Trophoblast cell (in vitro differentiated cells and primary cell): ENCODE data around the gene TNS4.

Source experiments
- DNase-seq, 2 donors: peaks; one replicate each; pipeline ENCODE4 v3.0.0-alpha.2; 2016
- H2AFZ ChIP-seq: 2 replicates; pipeline ENCODE4 v1.6.1; 2013; ENCODE audit warnings: low read length, moderate library complexity, mild to moderate bottlenecking; ENCODE audit not compliant: insufficient read depth, poor library complexity
- H2AK5ac ChIP-seq: 2 replicates; pipeline ENCODE4 v1.6.1; 2013; ENCODE audit warnings: mild to moderate bottlenecking, low read length
- H2BK120ac ChIP-seq: 2 replicates; pipeline ENCODE4 v1.6.1; 2013; ENCODE audit warnings: low read length, mild to moderate bottlenecking, moderate library complexity; ENCODE audit not compliant: insufficient read depth, poor library complexity
- H2BK12ac ChIP-seq: 2 replicates; pipeline ENCODE4 v1.6.1; 2013; ENCODE audit warnings: mild to moderate bottlenecking, low read length, moderate library complexity
- H2BK5ac ChIP-seq: 2 replicates; pipeline ENCODE4 v1.6.1; 2013; ENCODE audit warnings: low read length, low read depth, moderate library complexity, mild to moderate bottlenecking; ENCODE audit not compliant: poor library complexity
- H3K14ac ChIP-seq: 2 replicates; pipeline ENCODE4 v1.6.1; 2013; ENCODE audit warnings: mild to moderate bottlenecking, low read length
- H3K18ac ChIP-seq: 2 replicates; pipeline ENCODE4 v1.6.1; 2013; ENCODE audit warnings: mild to moderate bottlenecking, low read length
- H3K23ac ChIP-seq: 2 replicates; pipeline ENCODE4 v1.6.1; 2013; ENCODE audit warnings: low read length
- H3K27ac ChIP-seq: 2 replicates; pipeline ENCODE4 v1.5.1; 2013; ENCODE audit warnings: low read depth, mild to moderate bottlenecking, inconsistent platforms, low read length, moderate library complexity
- H3K27me3 ChIP-seq: 2 replicates; pipeline ENCODE4 v1.6.1; 2013; ENCODE audit warnings: inconsistent platforms, mild to moderate bottlenecking, low read length, moderate library complexity; ENCODE audit not compliant: insufficient read depth
- H3K36me3 ChIP-seq, 2 experiments: 1 replicate in 1 of 2; 2 replicates in 1 of 2; pipeline ENCODE4 v1.6.1; 2013; ENCODE audit warnings: low read length in 2 of 2, mild to moderate bottlenecking in 2 of 2, moderate library complexity in 1 of 2; ENCODE audit not compliant: insufficient read depth in 2 of 2, control insufficient read depth in 1 of 2
- H3K4ac ChIP-seq: 2 replicates; pipeline ENCODE4 v1.6.1; 2013; ENCODE audit warnings: low read depth, mild to moderate bottlenecking, low read length, moderate library complexity
- H3K4me1 ChIP-seq, 2 experiments: 1 replicate in 1 of 2; 2 replicates in 1 of 2; pipeline ENCODE4 v1.6.1; 2013; ENCODE audit warnings: low read length in 2 of 2, mild to moderate bottlenecking in 2 of 2, moderate library complexity in 1 of 2; ENCODE audit not compliant: insufficient read depth in 2 of 2, control insufficient read depth in 1 of 2
- H3K4me2 ChIP-seq: 2 replicates; pipeline ENCODE4 v1.6.1; 2013; ENCODE audit warnings: inconsistent platforms, mild to moderate bottlenecking, low read length, moderate library complexity
- H3K4me3 ChIP-seq: 2 replicates; pipeline ENCODE4 v1.5.1; 2013; ENCODE audit warnings: mild to moderate bottlenecking, low read depth, low read length, inconsistent platforms
- H3K79me1 ChIP-seq: one replicate; pipeline ENCODE4 v1.6.1; 2013; ENCODE audit warnings: low read length
- H3K79me2 ChIP-seq: 2 replicates; pipeline ENCODE4 v1.6.1; 2013; ENCODE audit warnings: low read length, mild to moderate bottlenecking; ENCODE audit not compliant: control insufficient read depth, insufficient read depth, poor library complexity
- H3K9ac ChIP-seq: 2 replicates; pipeline ENCODE4 v1.6.1; 2013; ENCODE audit warnings: mild to moderate bottlenecking, low read length
- H3K9me3 ChIP-seq: 2 replicates; pipeline ENCODE4 v1.6.1; 2013; ENCODE audit warnings: low read depth, mild to moderate bottlenecking, control low read depth, inconsistent platforms, low read length; ENCODE audit not compliant: insufficient read depth
- H4K12ac ChIP-seq: 2 replicates; pipeline ENCODE4 v1.6.1; 2013; ENCODE audit warnings: low read depth, mild to moderate bottlenecking, low read length, moderate library complexity
- H4K8ac ChIP-seq: 2 replicates; pipeline ENCODE4 v1.6.1; 2013; ENCODE audit warnings: low read depth, mild to moderate bottlenecking, low read length, moderate library complexity
- H4K91ac ChIP-seq: one replicate; pipeline ENCODE4 v1.6.1; 2013; ENCODE audit warnings: low read depth, mild to moderate bottlenecking, low read length, moderate library complexity
- WGBS: extraction: QIAGEN DNeasy Blood & Tissue Kit; methylation state at CpG from one replicate; pipeline ENCODE4 v1.1.7; 2013; ENCODE audit warnings: missing lambda C conversion rate; ENCODE audit not compliant: insufficient read length, insufficient coverage; ENCODE audit errors: extremely low coverage; 5-methylcytosine and 5-hydroxymethylcytosine counted together

TNS4 gene

GRCh38 chr17:40506786-40507185, 5.4 kb upstream of the TNS4 start:
- Histone ChIP-seq H2BK120ac (no peak overlapping the region), H3K14ac (no peak overlapping the region), H3K9me3 (no peaks in the 10 kb centered on the region), H2AK5ac (no peak overlapping the region), H3K79me1 (peaks cover 2% of the 10 kb centered on the region), H4K91ac (no peak overlapping the region), H3K27me3 (no peaks in the 10 kb centered on the region), H3K18ac (no peak overlapping the region), H4K12ac (no peak overlapping the region), H2BK5ac (no peak overlapping the region), H3K36me3 (no peaks in the 10 kb centered on the region), H3K27ac (no peak overlapping the region), H4K8ac (no peak overlapping the region), H2AFZ (no peak overlapping the region), H3K4me2 (no peak overlapping the region), H3K4me3 (no peak overlapping the region), H3K9ac (no peak overlapping the region), H2BK12ac (no peak overlapping the region), H3K4me1 (peaks cover 10 to 11% of the 10 kb centered on the region in 2 experiments), H3K79me2 (no peaks in the 10 kb centered on the region), H3K23ac (no peak overlapping the region), H3K4ac (no peak overlapping the region)
- no CpG with 5 or more reads among the region's 5 CpGs for WGBS
- DNase-seq: no peak

DNA sequence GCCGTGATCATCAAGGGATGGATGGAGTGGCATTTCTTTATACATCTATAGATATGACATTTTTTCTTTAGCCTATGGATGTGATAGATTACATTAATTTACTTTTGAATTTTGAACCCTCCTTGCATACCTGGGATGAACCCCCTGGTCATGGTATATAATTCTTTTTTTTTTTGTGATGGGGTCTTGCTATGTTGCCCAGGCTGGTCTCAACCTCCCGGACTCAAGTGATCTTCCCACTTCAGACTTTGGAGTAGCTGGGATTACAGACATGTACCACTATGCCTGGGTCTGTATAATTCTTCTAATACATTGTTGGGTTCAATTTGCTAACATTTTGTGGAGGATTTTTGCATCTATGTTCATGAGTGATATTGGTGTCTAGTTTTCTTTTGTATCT, 1.7 kb upstream of the TNS4 start:
- Histone ChIP-seq H3K27ac (no peak overlapping the region), H3K4me2 (no peak overlapping the region), H2AFZ (no peak overlapping the region), H2BK12ac (no peak overlapping the region), H3K9me3 (no peaks in the 10 kb centered on the region), H3K9ac (no peak overlapping the region), H2AK5ac (no peak overlapping the region), H3K23ac (no peak overlapping the region), H3K4ac (no peak overlapping the region), H3K18ac (no peak overlapping the region), H3K79me1 (peaks cover 8% of the 10 kb centered on the region), H3K79me2 (no peaks in the 10 kb centered on the region), H4K12ac (no peak overlapping the region), H2BK120ac (no peak overlapping the region), H4K91ac (no peak overlapping the region), H3K14ac (no peak overlapping the region), H3K4me1 (peaks cover 8 to 12% of the 10 kb centered on the region in 2 experiments), H3K27me3 (no peaks in the 10 kb centered on the region), H4K8ac (no peak overlapping the region), H2BK5ac (no peak overlapping the region), H3K36me3 (no peaks in the 10 kb centered on the region), H3K4me3 (no peak overlapping the region)
- WGBS: no CpG with 5 or more reads among the region's 2 CpGs
- no peak for DNase-seq

GRCh38 chr17:40502716-40503115, 1.3 kb upstream of the TNS4 start:
- DNase-seq: no peak
- Histone ChIP-seq H2BK12ac (no peak overlapping the region), H4K8ac (no peak overlapping the region), H3K4ac (no peak overlapping the region), H3K27ac (no peak overlapping the region), H4K12ac (no peak overlapping the region), H3K27me3 (no peaks in the 10 kb centered on the region), H3K4me1 (peaks cover 11 to 12% of the 10 kb centered on the region in 2 experiments), H3K23ac (no peak overlapping the region), H3K36me3 (no peaks in the 10 kb centered on the region), H3K79me1 (peaks cover 8% of the 10 kb centered on the region), H2BK5ac (no peak overlapping the region), H3K4me2 (no peak overlapping the region), H3K4me3 (no peak overlapping the region), H3K9ac (no peak overlapping the region), H3K79me2 (no peaks in the 10 kb centered on the region), H3K14ac (no peak overlapping the region), H3K18ac (no peak overlapping the region), H3K9me3 (no peaks in the 10 kb centered on the region), H2AK5ac (no peak overlapping the region), H2AFZ (no peak overlapping the region), H2BK120ac (no peak overlapping the region), H4K91ac (no peak overlapping the region)
- WGBS: no CpG with 5 or more reads among the region's 5 CpGs

DNA sequence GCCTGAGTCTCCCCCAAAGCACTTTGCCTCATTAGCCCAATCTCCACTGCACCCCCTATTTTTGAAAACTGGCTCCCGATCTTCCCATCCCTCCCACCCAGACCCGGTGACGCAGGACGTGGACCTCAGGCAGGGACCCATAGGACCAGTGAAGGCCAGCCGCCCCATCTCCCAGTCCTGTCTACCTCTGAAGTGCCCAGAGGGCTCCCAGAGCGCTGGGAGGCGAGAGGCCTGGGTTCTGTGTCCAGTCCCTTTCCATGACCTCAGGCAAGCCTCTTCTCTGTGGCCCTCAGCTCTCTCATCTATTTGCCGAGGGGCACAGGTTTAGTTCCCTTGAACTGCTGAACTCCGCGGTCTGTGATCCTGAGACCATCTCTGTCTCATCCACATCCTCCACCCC, 714 bp downstream of the TNS4 start:
- Histone ChIP-seq H2BK5ac (no peak overlapping the region), H2BK120ac (peak overlapping the region; percentile 58), H3K79me2 (no peaks in the 10 kb centered on the region), H2AFZ (no peak overlapping the region), H3K4me1 (peaks cover 13 to 14% of the 10 kb centered on the region in 2 experiments), H3K18ac (no peak overlapping the region), H4K12ac (no peak overlapping the region), H2AK5ac (no peak overlapping the region), H3K27ac (no peak overlapping the region), H4K91ac (peak overlapping the region; percentile 33), H3K9ac (no peak overlapping the region), H3K4ac (no peak overlapping the region), H3K36me3 (no peaks in the 10 kb centered on the region), H3K79me1 (peaks cover 8% of the 10 kb centered on the region), H2BK12ac (peak overlapping the region; percentile 37), H3K27me3 (no peaks in the 10 kb centered on the region), H4K8ac (no peak overlapping the region), H3K9me3 (no peaks in the 10 kb centered on the region), H3K4me3 (no peak overlapping the region), H3K14ac (no peak overlapping the region), H3K23ac (no peak overlapping the region), H3K4me2 (no peak overlapping the region)
- no peak for DNase-seq
- WGBS: no CpG with 5 or more reads among the region's 10 CpGs
